GM19395 (cell line): ENCODE measurements around the gene TRIM64C.
"Not testable (repeated sequence)": the region's sequence is repeated elsewhere in the genome, so short reads cannot be mapped to it uniquely, and the experiment has no call there.

Experiments
- ATAC-seq: cut with Tn5 transposase; IDR thresholded peaks from one replicate; pipeline ENCODE4 v1.9.1; 2021; ENCODE audit warnings: mild to moderate bottlenecking, moderate library complexity; ENCODE audit not compliant: unreplicated experiment

TRIM64C gene, protein sequence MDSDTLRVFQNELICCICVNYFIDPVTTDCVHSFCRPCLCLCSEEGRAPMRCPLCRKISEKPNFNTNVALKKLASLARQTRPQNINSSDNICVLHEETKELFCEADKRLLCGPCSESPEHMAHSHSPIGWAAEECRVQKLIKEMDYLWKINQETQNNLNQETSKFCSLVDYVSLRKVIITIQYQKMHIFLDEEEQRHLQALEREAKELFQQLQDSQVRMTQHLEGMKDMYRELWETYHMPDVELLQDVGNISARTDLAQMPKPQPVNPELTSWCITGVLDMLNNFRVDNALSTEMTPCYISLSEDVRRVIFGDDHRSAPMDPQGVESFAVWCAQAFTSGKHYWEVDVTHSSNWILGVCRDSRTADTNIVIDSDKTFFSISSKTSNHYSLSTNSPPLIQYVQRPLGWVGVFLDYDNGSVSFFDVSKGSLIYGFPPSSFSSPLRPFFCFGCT

GRCh38 chr11:49059012-49059411 lies at the start of gene TRIM64C:
Gene TRIM64C, minus strand, starts transcription at chr11:49059112. Its CDS starts 0 bp downstream, at chr11:49059112.
- ATAC-seq, result not testable (repeated sequence)

GRCh38 chr11:49102356-49102755 lies 43.4 kb upstream of the TRIM64C start:
- ATAC-seq, result not testable (repeated sequence)

DNA sequence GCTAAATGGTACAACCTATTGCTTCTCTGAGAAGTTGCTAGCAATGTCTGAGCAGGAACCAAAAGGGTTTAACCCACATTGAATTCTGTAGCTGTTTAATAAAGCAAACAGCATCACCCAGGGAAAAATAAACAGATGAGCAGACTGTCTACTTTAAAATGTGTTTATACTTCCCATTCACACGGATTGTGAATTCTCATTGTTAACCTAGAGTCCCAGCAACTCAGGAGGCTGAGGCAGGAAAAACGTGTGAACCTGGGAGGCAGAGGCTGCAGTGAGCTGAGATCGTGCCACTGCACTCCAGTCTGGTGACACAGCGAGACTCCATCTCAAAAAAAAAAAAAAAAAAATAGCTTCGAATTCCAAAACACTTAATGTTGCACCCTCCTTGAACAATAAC lies 11.0 kb upstream of the TRIM64C start:
- not testable (repeated sequence) for ATAC-seq

DNA sequence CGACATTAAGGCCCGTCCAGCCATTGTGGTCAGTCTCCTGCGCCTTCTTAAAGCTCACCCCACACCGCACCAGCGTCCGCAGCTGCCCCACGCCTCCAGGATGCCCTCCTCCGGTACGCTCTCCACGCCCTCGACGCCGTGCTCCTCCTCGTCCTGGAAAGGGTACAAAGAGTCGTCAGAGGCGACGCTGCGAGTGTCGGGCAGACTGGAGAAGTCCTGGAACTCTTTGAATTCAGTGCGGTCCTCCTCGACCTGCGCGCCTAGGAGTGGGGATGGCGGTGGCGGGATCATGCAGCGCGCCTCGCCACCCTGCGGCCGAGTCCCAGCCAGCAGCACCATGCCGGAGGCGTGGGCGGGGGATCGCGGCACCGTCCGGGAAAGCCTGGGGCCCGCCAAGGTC lies 9.1 kb downstream of the TRIM64C start:
- ATAC-seq, result not testable (repeated sequence)

DNA sequence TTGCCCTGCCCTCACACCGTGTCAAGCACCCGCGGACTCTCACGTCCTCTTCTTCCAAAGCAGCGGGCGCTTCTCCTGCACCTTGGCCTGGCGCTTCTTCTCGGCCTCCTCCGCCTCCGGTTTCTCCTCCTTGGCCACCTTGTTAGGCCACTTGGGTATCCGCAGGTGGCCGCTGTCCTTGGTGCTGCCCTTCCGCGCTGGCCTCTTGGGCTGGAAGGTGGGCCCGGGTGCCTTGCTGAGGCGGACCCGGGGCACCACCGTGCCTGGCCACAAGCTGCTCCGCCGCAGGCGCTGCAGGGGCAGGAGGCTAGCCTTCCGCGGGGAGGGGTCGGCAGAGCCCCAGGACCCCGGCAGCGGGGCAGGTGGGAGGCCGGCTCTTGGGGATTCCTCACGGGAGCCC lies 10.7 kb downstream of the TRIM64C start:
- not testable (repeated sequence) for ATAC-seq

GRCh38 chr11:49028523-49028922 lies 30.4 kb downstream of the TRIM64C start, which contains the start of gene TRIM49B:
Gene TRIM49B, plus strand, starts transcription at chr11:49028823. Its CDS starts 2,777 bp downstream, at chr11:49031600.
- ATAC-seq, result not testable (repeated sequence)
